DND-41 (cell line): ENCODE data around the gene SLC16A1.

ENCODE experiments used
- CTCF ChIP-seq: IDR thresholded peaks from 2 replicates; pipeline ENCODE4 v1.5.1; 2012; ENCODE audit warnings: borderline replicate concordance, low read length, moderate library complexity, mild to moderate bottlenecking; ENCODE audit not compliant: poor library complexity, severe bottlenecking; ENCODE audit errors: extremely low read depth
- EZH2 ChIP-seq: IDR thresholded peaks from 3 replicates; pipeline ENCODE4 v1.6.1; 2012; ENCODE audit warnings: borderline replicate concordance, low read depth, mild to moderate bottlenecking, moderate library complexity, low read length, inconsistent platforms; ENCODE audit not compliant: severe bottlenecking

GRCh38 chr1:112938210-112938609 is 17.8 kb downstream of the SLC16A1 start:
- TF ChIP-seq EZH2 (no peak), CTCF (no peak)
